ENCODE results near the gene HNRNPLL. TPM values are rescaled to one million over a fixed set of nuclear protein-coding genes. Genes with fewer than 3 reads are reported as not detected.

HNRNPLL gene
- total RNA-seq, 1 donor from 2014 or later, result 122 TPM

DNA sequence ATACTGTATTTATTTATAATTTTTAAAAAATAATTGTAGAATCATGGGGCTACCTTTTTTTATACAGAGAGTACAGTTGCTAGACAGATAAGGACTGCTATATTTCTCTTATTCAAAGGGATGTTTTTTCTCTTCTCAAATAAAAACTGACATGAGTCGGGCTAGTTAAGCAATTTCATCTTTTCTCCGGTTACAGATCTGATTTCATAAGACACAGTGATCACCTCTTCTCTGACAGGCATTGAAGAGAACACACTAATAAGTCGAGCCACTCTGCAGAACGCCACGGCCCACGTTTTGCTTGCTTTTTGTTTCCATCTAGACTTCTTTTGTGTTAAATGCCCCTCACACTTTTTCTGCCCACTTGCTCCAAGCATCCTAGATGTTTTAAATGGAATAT lies 85.4 kb downstream of the HNRNPLL start:
- Mint-ChIP-seq H3K36me3 (ENCODE audit: insufficient read depth) (no peaks in the 10 kb centered on the region), H3K27me3 (peaks cover 3% of the 10 kb centered on the region), H3K9me3 (ENCODE audit: low read depth) (no peaks in the 10 kb centered on the region), H3K4me3 (ENCODE audit: low read depth) (no peak overlapping the region), H3K27ac (no peak overlapping the region), H3K4me1 (ENCODE audit: low read depth) (no peaks in the 10 kb centered on the region)
- no peak for TF ChIP-seq CTCF (IDR thresholded peaks at IDR 0.05; ENCODE audit: unreplicated experiment)
- DNase-seq (ENCODE audit: low spot score, unreplicated experiment), result no peak

DNA sequence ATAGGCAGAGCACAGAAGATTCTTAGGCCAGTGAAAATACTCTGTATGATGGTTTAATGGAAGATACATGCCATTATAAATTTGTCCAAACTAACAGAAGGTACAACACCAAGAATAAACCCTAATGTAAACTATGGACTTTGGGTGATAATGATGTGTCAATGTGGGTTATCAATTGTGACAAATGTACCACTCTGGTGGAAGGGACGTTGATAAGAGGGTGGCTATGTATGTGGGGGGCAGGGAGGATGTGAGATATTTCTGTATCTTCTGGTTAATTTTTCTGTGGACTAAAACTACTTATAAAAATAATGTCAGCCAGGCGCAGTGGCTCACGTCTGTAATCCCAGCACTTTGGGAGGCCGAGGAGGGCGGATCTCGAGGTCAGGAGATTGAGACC lies 86.2 kb downstream of the HNRNPLL start:
- peaks cover 3% of the 10 kb centered on the region for H3K27me3 Mint-ChIP-seq

GRCh38 chr2:38516122-38516521 lies 86.6 kb downstream of the HNRNPLL start:
- no peak for DNase-seq (ENCODE audit: low spot score, unreplicated experiment)
- Mint-ChIP-seq H3K4me1 (ENCODE audit: low read depth) (no peaks in the 10 kb centered on the region), H3K9me3 (ENCODE audit: low read depth) (no peaks in the 10 kb centered on the region), H3K4me3 (ENCODE audit: low read depth) (no peak overlapping the region), H3K27ac (no peak overlapping the region), H3K36me3 (ENCODE audit: insufficient read depth) (no peaks in the 10 kb centered on the region), H3K27me3 (peaks cover 3% of the 10 kb centered on the region)
- TF ChIP-seq CTCF (IDR thresholded peaks at IDR 0.05; ENCODE audit: unreplicated experiment), result no peak

More for the DNA sequence above, 86.2 kb downstream of the HNRNPLL start:
- H3K27ac Mint-ChIP-seq, result no peak overlapping the region
- no peaks in the 10 kb centered on the region for H3K4me1 Mint-ChIP-seq (ENCODE audit: low read depth)
- no peak for DNase-seq (ENCODE audit: low spot score, unreplicated experiment)
- H3K36me3 Mint-ChIP-seq (ENCODE audit: insufficient read depth), result no peaks in the 10 kb centered on the region
- H3K9me3 Mint-ChIP-seq (ENCODE audit: low read depth), result no peaks in the 10 kb centered on the region
- no peak for TF ChIP-seq CTCF (IDR thresholded peaks at IDR 0.05; ENCODE audit: unreplicated experiment)
- no peak overlapping the region for H3K4me3 Mint-ChIP-seq (ENCODE audit: low read depth)

GRCh38 chr2:38515155-38516074 lies 87.3 kb downstream of the HNRNPLL start:
- Mint-ChIP-seq H3K4me1 (ENCODE audit: low read depth) (no peaks in the 10 kb centered on the region), H3K27me3 (peaks cover 3% of the 10 kb centered on the region), H3K36me3 (ENCODE audit: insufficient read depth) (no peaks in the 10 kb centered on the region), H3K4me3 (ENCODE audit: low read depth) (no peak overlapping the region), H3K27ac (no peak overlapping the region), H3K9me3 (ENCODE audit: low read depth) (no peaks in the 10 kb centered on the region)
- no peak for DNase-seq (ENCODE audit: low spot score, unreplicated experiment)
- TF ChIP-seq CTCF (IDR thresholded peaks at IDR 0.05; ENCODE audit: unreplicated experiment), result no peak

- Mint-ChIP-seq H3K27ac (no peak overlapping the region), H3K36me3 (ENCODE audit: insufficient read depth) (no peaks in the 10 kb centered on the region), H3K4me3 (ENCODE audit: low read depth) (no peak overlapping the region), H3K27me3 (peaks cover 3% of the 10 kb centered on the region), H3K4me1 (ENCODE audit: low read depth) (no peaks in the 10 kb centered on the region), H3K9me3 (ENCODE audit: low read depth) (no peaks in the 10 kb centered on the region)
- no peak for DNase-seq (ENCODE audit: low spot score, unreplicated experiment)
- TF ChIP-seq CTCF (IDR thresholded peaks at IDR 0.05; ENCODE audit: unreplicated experiment), result no peak
These were observed 88.0 kb downstream of the HNRNPLL start for GRCh38 chr2:38514603-38515154.

Measured in progenitor cell of endocrine pancreas (in vitro differentiated cells).